Fibroblast of mammary gland (primary cell): ENCODE measurements around the gene AIG1.

ENCODE experiments used
- DNase-seq: peaks from one replicate; pipeline ENCODE4 v3.0.0-alpha.2; 2010; ENCODE audit warnings: low read depth
- H3K4me3 ChIP-seq: 2 replicates; pipeline ENCODE4 v1.5.1; 2011; ENCODE audit warnings: low read depth, mild to moderate bottlenecking, low read length, moderate library complexity; ENCODE audit not compliant: control insufficient read depth
- CTCF ChIP-seq: conservative IDR thresholded peaks from 2 replicates; pipeline ENCODE4 v1.5.1; 2011; ENCODE audit warnings: low read depth, low read length, inconsistent platforms; ENCODE audit not compliant: control insufficient read depth, insufficient read depth

Gene AIG1

DNA sequence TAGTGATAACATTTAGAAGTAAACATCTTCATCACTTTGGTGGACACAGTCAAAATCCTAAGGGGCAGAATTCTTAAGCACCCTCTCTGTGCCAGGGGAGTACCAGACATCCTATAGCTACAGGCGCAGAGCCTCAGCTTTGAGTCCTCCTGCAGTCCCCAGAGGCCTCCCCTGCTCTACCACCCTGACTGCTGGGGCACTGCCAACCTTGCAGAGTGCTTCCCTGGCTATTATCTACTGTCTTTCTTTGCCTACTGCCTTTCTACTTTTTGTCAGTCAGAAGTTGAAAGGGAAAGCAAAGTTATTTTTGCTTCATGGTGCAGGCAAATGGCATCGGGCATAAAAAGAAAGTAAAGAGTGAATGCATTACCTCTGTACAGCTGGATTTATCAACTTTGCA is 80.1 kb downstream of the AIG1 start:
- DNase-seq: no peak
- TF ChIP-seq CTCF: no peak
- H3K4me3 ChIP-seq: no peak overlapping the region

- H3K4me3 ChIP-seq: no peak overlapping the region
- TF ChIP-seq CTCF: no peak
- DNase-seq: peak; percentile 75
Observed at GRCh38 chr6:143141442-143141841, 80.8 kb downstream of the AIG1 start.

- DNase-seq: no peak
- no peak for TF ChIP-seq CTCF
- no peak overlapping the region for H3K4me3 ChIP-seq
Observed at GRCh38 chr6:143146186-143146851, 85.6 kb downstream of the AIG1 start.

DNA sequence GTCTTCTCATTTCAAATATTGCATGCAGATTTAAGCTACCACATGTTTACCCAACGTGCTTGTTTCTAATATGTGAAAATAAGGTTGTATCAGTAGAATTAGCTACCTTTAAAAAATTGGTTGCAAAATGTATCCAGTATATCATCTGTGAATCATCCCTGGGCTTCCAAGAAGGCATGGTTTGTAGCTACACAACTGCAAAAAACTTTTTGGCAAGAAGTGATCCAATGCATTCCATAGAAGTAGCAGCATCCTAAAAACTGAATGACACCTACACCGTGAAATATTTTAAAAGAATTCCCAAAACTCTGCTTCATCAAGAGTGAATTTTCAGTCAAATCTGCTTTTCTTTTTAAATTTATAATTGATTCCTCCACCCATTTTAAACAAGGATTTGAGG is 89.1 kb downstream of the AIG1 start:
- TF ChIP-seq CTCF: no peak
- H3K4me3 ChIP-seq: no peak overlapping the region
- DNase-seq: peak; percentile 65

- no peak overlapping the region for H3K4me3 ChIP-seq
- no peak for TF ChIP-seq CTCF
- DNase-seq: peak; percentile 29
Observed at GRCh38 chr6:143150281-143150680, 89.6 kb downstream of the AIG1 start.

DNA sequence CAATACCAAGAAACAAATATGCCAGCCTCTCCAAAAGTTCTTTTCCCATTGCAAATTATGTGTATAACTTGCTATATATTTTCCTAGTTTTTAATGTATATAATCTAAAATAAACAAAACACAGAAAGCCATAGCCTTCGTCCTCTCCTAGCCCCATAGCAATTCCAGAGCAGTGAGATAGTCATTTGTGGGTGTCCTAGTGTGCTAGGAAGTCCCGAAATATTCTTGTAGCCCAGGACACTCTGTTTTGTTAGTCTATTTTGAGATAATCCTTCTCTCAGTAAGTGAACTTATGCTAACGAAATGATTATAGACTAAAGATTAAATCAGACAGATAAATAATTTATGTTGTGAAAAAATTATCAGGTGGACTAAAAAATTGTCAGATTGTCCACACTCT is 90.7 kb downstream of the AIG1 start:
- DNase-seq: no peak
- H3K4me3 ChIP-seq: no peak overlapping the region
- TF ChIP-seq CTCF: no peak

GRCh38 chr6:143155681-143156080 is 95.0 kb downstream of the AIG1 start:
- no peak overlapping the region for H3K4me3 ChIP-seq
- TF ChIP-seq CTCF: no peak
- DNase-seq: no peak
